MM.1S (cell line): ENCODE measurements around the gene PALS2.

ENCODE experiments used
- DNase-seq: peaks from one replicate; pipeline ENCODE4 v3.0.0-alpha.2; 2015
- H2AFZ ChIP-seq: fragments of 300-600 bp; sonication (generic); 2 replicates; pipeline ENCODE4 v1.6.0; 2016; ENCODE audit warnings: antibody characterized with exemption, low read length
- H3F3A ChIP-seq: fragments of 300-600 bp; sonication (generic); 2 replicates; pipeline ENCODE4 v1.6.1; 2016; ENCODE audit warnings: mild to moderate bottlenecking, antibody characterized with exemption, low read length, moderate library complexity, mixed read lengths; ENCODE audit not compliant: insufficient read depth
- H3K27ac ChIP-seq: fragments of 300-600 bp; sonication (generic); 2 replicates; pipeline ENCODE4 v1.5.1; 2016; ENCODE audit warnings: mild to moderate bottlenecking, low read length
- H3K27me3 ChIP-seq: fragments of 300-600 bp; sonication (generic); replicated peaks from 2 replicates; pipeline ENCODE4 v1.6.0; 2016; ENCODE audit warnings: low read length; ENCODE audit not compliant: insufficient read depth
- H3K36me3 ChIP-seq: fragments of 300-600 bp; sonication (generic); replicated peaks from 2 replicates; pipeline ENCODE4 v1.6.1; 2016; ENCODE audit warnings: mild to moderate bottlenecking, low read length, mixed read lengths; ENCODE audit not compliant: insufficient read depth
- H3K4me1 ChIP-seq: fragments of 300-600 bp; sonication (generic); 2 replicates; pipeline ENCODE4 v1.6.1; 2016; ENCODE audit warnings: low read length, mixed read lengths
- H3K4me2 ChIP-seq: fragments of 300-600 bp; sonication (generic); 2 replicates; pipeline ENCODE4 v1.6.0; 2016; ENCODE audit warnings: low read depth, low read length
- H3K4me3 ChIP-seq: fragments of 300-600 bp; sonication (generic); 2 replicates; pipeline ENCODE4 v1.5.1; 2016; ENCODE audit warnings: low read length, mixed read lengths
- H3K79me2 ChIP-seq: fragments of 300-600 bp; sonication (generic); 2 replicates; pipeline ENCODE4 v1.6.1; 2016; ENCODE audit warnings: mixed run types, low read length, mixed read lengths
- H3K9ac ChIP-seq: fragments of 300-600 bp; sonication (generic); 2 replicates; pipeline ENCODE4 v1.6.1; 2016; ENCODE audit warnings: low read length, mixed read lengths
- H3K9me2 ChIP-seq: fragments of 300-600 bp; sonication (generic); replicated peaks from 2 replicates; pipeline ENCODE4 v1.6.1; 2016; ENCODE audit warnings: mild to moderate bottlenecking, low read length, mixed read lengths; ENCODE audit not compliant: insufficient read depth
- H3K9me3 ChIP-seq: fragments of 300-600 bp; sonication (generic); replicated peaks from 2 replicates; pipeline ENCODE4 v1.6.1; 2016; ENCODE audit warnings: mild to moderate bottlenecking, low read length, mixed read lengths; ENCODE audit not compliant: insufficient read depth
- H4K20me1 ChIP-seq: fragments of 300-600 bp; sonication (generic); 2 replicates; pipeline ENCODE4 v1.6.1; 2016; ENCODE audit warnings: mild to moderate bottlenecking, low read length, moderate library complexity, mixed read lengths; ENCODE audit not compliant: insufficient read depth
- CTCF ChIP-seq: fragments of 300-600 bp; sonication (generic); IDR thresholded peaks from 2 replicates; pipeline ENCODE4 v1.5.1; 2016; ENCODE audit warnings: antibody characterized with exemption, low read length, mixed read lengths
- EZH2 ChIP-seq: fragments of 300-600 bp; sonication (generic); optimal IDR thresholded peaks from 2 replicates; pipeline ENCODE3; 2017; ENCODE audit warnings: low read depth, mild to moderate bottlenecking, antibody characterized with exemption, low read length, mixed read lengths
- EZH2phosphoT487 ChIP-seq: fragments of 300-600 bp; sonication (generic); IDR thresholded peaks from 2 replicates; pipeline ENCODE4 v1.6.1; 2018; ENCODE audit warnings: antibody characterized with exemption, low read length

PALS2 gene

DNA sequence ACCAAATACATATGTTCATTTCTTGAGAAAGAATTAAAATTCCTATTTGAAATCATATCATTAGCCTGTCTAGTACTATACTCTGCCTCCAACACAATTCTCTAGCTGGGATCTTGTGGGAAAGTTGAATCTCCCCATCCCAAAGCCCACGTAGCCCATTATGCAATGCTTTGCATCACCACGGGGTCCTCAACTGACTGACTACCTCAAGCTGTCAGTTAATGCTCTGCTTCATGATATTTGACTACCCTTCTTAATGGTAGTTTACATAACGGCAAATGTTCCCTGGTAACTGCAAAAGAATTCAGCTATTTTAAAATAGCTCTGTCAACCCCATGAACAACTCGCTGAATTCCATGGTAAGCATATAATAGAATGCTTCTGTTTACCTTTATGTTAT, 23.3 kb upstream of the PALS2 start:
- Histone ChIP-seq H3K27ac (no peak overlapping the region), H3K9ac (no peak overlapping the region), H3K27me3 (no peaks in the 10 kb centered on the region), H3K79me2 (no peaks in the 10 kb centered on the region), H2AFZ (no peak overlapping the region), H4K20me1 (no peaks in the 10 kb centered on the region), H3K4me1 (no peaks in the 10 kb centered on the region), H3K4me2 (no peak overlapping the region), H3K4me3 (no peak overlapping the region), H3K36me3 (no peaks in the 10 kb centered on the region), H3K9me2 (no peaks in the 10 kb centered on the region), H3F3A (no peaks in the 10 kb centered on the region), H3K9me3 (no peaks in the 10 kb centered on the region)
- TF ChIP-seq EZH2 (no peak), EZH2phosphoT487 (no peak), CTCF (no peak)
- DNase-seq = no peak

GRCh38 chr7:24555184-24555583, 18.1 kb upstream of the PALS2 start:
- no peaks in the 10 kb centered on the region for H3K79me2 ChIP-seq
- no peaks in the 10 kb centered on the region for H3K9me3 ChIP-seq
- no peaks in the 10 kb centered on the region for H3K27me3 ChIP-seq
- no peak overlapping the region for H3K4me2 ChIP-seq
- no peaks in the 10 kb centered on the region for H3F3A ChIP-seq
- H3K36me3 ChIP-seq = no peaks in the 10 kb centered on the region
- H3K4me3 ChIP-seq = no peak overlapping the region
- H3K4me1 ChIP-seq = no peaks in the 10 kb centered on the region
- H4K20me1 ChIP-seq = no peaks in the 10 kb centered on the region
- H2AFZ ChIP-seq = no peak overlapping the region
- H3K27ac ChIP-seq = no peak overlapping the region
- H3K9me2 ChIP-seq = no peaks in the 10 kb centered on the region
- TF ChIP-seq EZH2phosphoT487 = no peak
- TF ChIP-seq EZH2 = no peak
- TF ChIP-seq CTCF = no peak
- DNase-seq = no peak
- H3K9ac ChIP-seq = no peak overlapping the region

GRCh38 chr7:24555719-24556118, 17.5 kb upstream of the PALS2 start:
- Histone ChIP-seq H3K9me3 (no peaks in the 10 kb centered on the region), H2AFZ (no peak overlapping the region), H3K9me2 (no peaks in the 10 kb centered on the region), H3K36me3 (no peaks in the 10 kb centered on the region), H3K79me2 (no peaks in the 10 kb centered on the region), H3K4me3 (no peak overlapping the region), H3K27ac (no peak overlapping the region), H3K4me2 (no peak overlapping the region), H3F3A (no peaks in the 10 kb centered on the region), H3K9ac (no peak overlapping the region), H3K27me3 (no peaks in the 10 kb centered on the region), H4K20me1 (no peaks in the 10 kb centered on the region), H3K4me1 (no peaks in the 10 kb centered on the region)
- TF ChIP-seq EZH2 (no peak), CTCF (no peak), EZH2phosphoT487 (no peak)
- no peak for DNase-seq

- Histone ChIP-seq H3K4me3 (no peak overlapping the region), H3K9me2 (no peaks in the 10 kb centered on the region), H3K4me2 (no peak overlapping the region), H3K9ac (no peak overlapping the region), H4K20me1 (no peaks in the 10 kb centered on the region), H3K4me1 (no peaks in the 10 kb centered on the region), H2AFZ (no peak overlapping the region), H3K79me2 (no peaks in the 10 kb centered on the region), H3K36me3 (no peaks in the 10 kb centered on the region), H3F3A (no peaks in the 10 kb centered on the region), H3K9me3 (no peaks in the 10 kb centered on the region), H3K27me3 (no peaks in the 10 kb centered on the region), H3K27ac (no peak overlapping the region)
- TF ChIP-seq EZH2 (no peak), EZH2phosphoT487 (no peak), CTCF (no peak)
- no peak for DNase-seq
These were observed 12.5 kb upstream of the PALS2 start for GRCh38 chr7:24560772-24561171.
